Activated naive CD4-positive, alpha-beta T cell treated with anti-CD3 and anti-CD28 coated beads, Interleukin-2, amount 10 ng/mL, durations not matched to agents 7 days and 5 days (primary cell): Measurements from ENCODE around the gene ADCY1.
"Not testable (repeated sequence)": the region's sequence is repeated elsewhere in the genome, so short reads cannot be mapped to it uniquely, and the experiment has no call there.

Experiments used
- CTCF ChIA-PET: fragments of 350-600 bp; sonication (Branson Sonifier 250); formaldehyde crosslinking; loops from one replicate; lab custom pipeline; 2021; ENCODE audit warnings: antibody characterized with exemption; lab: Charles Lee
- DNase-seq: peaks from one replicate; pipeline ENCODE4 v3.0.0-alpha.2; 2020
- H3K27ac Mint-ChIP-seq: one replicate; pipeline ENCODE4 v1.8.0; 2021; ENCODE audit warnings: mild to moderate bottlenecking, moderate library complexity, mixed read lengths
- H3K27me3 Mint-ChIP-seq: one replicate; pipeline ENCODE4 v1.8.0; 2021; ENCODE audit warnings: mild to moderate bottlenecking, mixed read lengths
- H3K36me3 Mint-ChIP-seq: one replicate; pipeline ENCODE4 v1.8.0; 2021; ENCODE audit warnings: mixed read lengths
- H3K4me1 Mint-ChIP-seq: one replicate; pipeline ENCODE4 v1.8.0; 2021; ENCODE audit warnings: mixed read lengths
- H3K4me3 Mint-ChIP-seq: one replicate; pipeline ENCODE4 v1.8.0; 2021; ENCODE audit warnings: mild to moderate bottlenecking, moderate library complexity, mixed read lengths
- H3K9me3 Mint-ChIP-seq: one replicate; pipeline ENCODE4 v1.8.0; 2021; ENCODE audit warnings: mixed read lengths

Gene ADCY1

GRCh38 chr7:45768516-45769394 lies 194.6 kb downstream of the ADCY1 start:
- H3K9me3 Mint-ChIP-seq, CTCF ChIA-PET, H3K27me3 Mint-ChIP-seq, H3K36me3 Mint-ChIP-seq: not testable (repeated sequence)
- H3K27ac Mint-ChIP-seq: peak overlapping the region; percentile 96
- peaks cover 18% of the 10 kb centered on the region for H3K4me1 Mint-ChIP-seq
- peak; percentile 99 for DNase-seq
- H3K4me3 Mint-ChIP-seq: peak overlapping the region; percentile 87

GRCh38 chr7:45769626-45770025 lies 195.5 kb downstream of the ADCY1 start:
- DNase-seq: peak; percentile 21
- Mint-ChIP-seq H3K27ac (peak overlapping the region; percentile 96), H3K4me3 (peak overlapping the region; percentile 87), H3K4me1 (peaks cover 18% of the 10 kb centered on the region)
- H3K36me3 Mint-ChIP-seq, H3K27me3 Mint-ChIP-seq, H3K9me3 Mint-ChIP-seq: not testable (repeated sequence)
- CTCF ChIA-PET: interaction anchor here (0.6 kb wide), 1 partner anchor 40 kb away, joined by 3 read pairs; no protein-coding TSS in a partner anchor
